Transverse colon (tissue), 4 donors: ENCODE data around the gene FCN2. TPM values are rescaled to one million over a fixed set of nuclear protein-coding genes. Genes with fewer than 3 reads are reported as not detected.

Experiments used
- DNase-seq: peaks from one replicate; pipeline ENCODE4 v3.0.0-alpha.2; 2019
- H3K27ac ChIP-seq, 4 donors: fragments of 200-600 bp; sonication (generic); 2 replicates each; pipeline ENCODE4 v1.5.1; 2016 to 2018; ENCODE audit warnings: inconsistent platforms in 4 of 4
- H3K27me3 ChIP-seq: fragments of 200-600 bp; sonication (generic); 2 replicates; pipeline ENCODE4 v1.5.1; 2017; ENCODE audit warnings: inconsistent platforms
- H3K36me3 ChIP-seq, 4 donors: fragments of 200-600 bp; sonication (generic); 2 replicates each; pipeline ENCODE4 v1.5.1; 2017 to 2019; ENCODE audit warnings: inconsistent platforms in 4 of 4
- H3K4me1 ChIP-seq, 4 donors: fragments of 200-600 bp; sonication (generic); 2 replicates each; pipeline ENCODE4 v1.5.1; 2017 to 2020; ENCODE audit warnings: inconsistent platforms in 4 of 4
- H3K4me3 ChIP-seq, 4 donors: fragments of 200-600 bp; sonication (generic); 1 replicate in 1 of 4; 2 replicates in 3 of 4; pipeline versions ENCODE4 v1.5.1 to v1.6.1; 2017 to 2019; ENCODE audit warnings: inconsistent platforms in 4 of 4
- H3K9me3 ChIP-seq, 2 donors: fragments of 200-600 bp; sonication (generic); 2 replicates each; pipeline ENCODE4 v1.5.1; 2017 to 2019; ENCODE audit warnings: inconsistent platforms in 2 of 2
- EP300 ChIP-seq: sonication (generic); formaldehyde crosslinking; IDR thresholded peaks from one replicate; pipeline ENCODE4 v1.6.1; 2017; ENCODE audit warnings: antibody characterized with exemption, low read depth
- POLR2A ChIP-seq: fragments of 450-650 bp; IDR thresholded peaks from one replicate; pipeline ENCODE4 v1.6.1; 2016; ENCODE audit warnings: antibody characterized with exemption, mild to moderate bottlenecking, moderate library complexity
- POLR2AphosphoS5 ChIP-seq, 3 donors: sonication (generic); formaldehyde crosslinking; IDR thresholded peaks; one replicate each; pipeline ENCODE4 v1.6.1; 2016; ENCODE audit warnings: antibody characterized with exemption in 3 of 3
- WGBS, 2 donors: methylation state at CpG; one replicate each; pipeline ENCODE4 v1.1.5; 2018; ENCODE audit warnings: low coverage in 1 of 2; 5-methylcytosine and 5-hydroxymethylcytosine counted together
- in situ Hi-C, 4 donors: fragments of 200-750 bp; cut with MboI; loops; one replicate each; pipeline versions ENCODE4 v1.15.0 to v1.15.1; 2017; ENCODE audit warnings: low sequenced_read_pairs in 3 of 4, low pct_ligation_motif_present in 1 of 4, low pct_unique_long_range_greater_than_20kb in 1 of 4
- intact Hi-C: fragments of 100-400 bp; cut with DNase I; formaldehyde crosslinking; loops from one replicate; pipeline ENCODE4 v1.15.1; 2023; ENCODE audit warnings: low total_unique reads
- total RNA-seq, 4 donors: library from RNA; depleted of rRNA; stranded (reverse); fragments of >200 nt; gene quantifications; one replicate each; pipeline ENCODE4 v1.1.0, GENCODE V29; 2016
- TF ChIP-seq, protein P1 (sequence below), 5 experiments: fragments of 200-600 bp in 3 of 5; fragments of 450-650 bp in 2 of 5; sonication (generic) in 3 of 5; IDR thresholded peaks; 1 replicate in 2 of 5; 2 replicates in 3 of 5; pipeline ENCODE4 v1.5.1; 2016 to 2017; ENCODE audit warnings: antibody characterized with exemption in 5 of 5, inconsistent platforms in 3 of 5, mild to moderate bottlenecking in 2 of 5, moderate library complexity in 1 of 5

The FCN2 gene
- total RNA-seq, 4 donors from 2014 or later = not detected

DNA sequence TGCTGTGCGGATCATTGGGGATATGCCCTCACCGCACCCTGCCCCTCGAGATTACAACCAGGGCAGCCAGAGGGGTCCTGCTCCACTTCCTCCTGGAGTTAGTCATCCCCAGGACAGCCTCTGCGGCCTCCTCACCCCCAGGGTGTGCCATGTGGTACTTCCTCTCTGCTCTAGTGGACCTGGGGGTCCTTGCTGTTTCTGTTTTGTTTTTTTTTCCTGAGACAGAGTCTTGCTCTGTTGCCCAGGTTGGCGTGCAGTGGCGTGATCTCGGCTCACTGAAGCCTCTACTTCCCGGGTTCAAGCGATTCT, 42.3 kb downstream of the FCN2 start:
- Histone ChIP-seq H3K36me3 (no peaks in the 10 kb centered on the region), H3K9me3 (no peaks in the 10 kb centered on the region), H3K27ac (no peak overlapping the region), H3K4me1 (no peaks in the 10 kb centered on the region), H3K27me3 (peaks cover 3% of the 10 kb centered on the region), H3K4me3 (no peak overlapping the region)
- TF ChIP-seq, protein P1, sequence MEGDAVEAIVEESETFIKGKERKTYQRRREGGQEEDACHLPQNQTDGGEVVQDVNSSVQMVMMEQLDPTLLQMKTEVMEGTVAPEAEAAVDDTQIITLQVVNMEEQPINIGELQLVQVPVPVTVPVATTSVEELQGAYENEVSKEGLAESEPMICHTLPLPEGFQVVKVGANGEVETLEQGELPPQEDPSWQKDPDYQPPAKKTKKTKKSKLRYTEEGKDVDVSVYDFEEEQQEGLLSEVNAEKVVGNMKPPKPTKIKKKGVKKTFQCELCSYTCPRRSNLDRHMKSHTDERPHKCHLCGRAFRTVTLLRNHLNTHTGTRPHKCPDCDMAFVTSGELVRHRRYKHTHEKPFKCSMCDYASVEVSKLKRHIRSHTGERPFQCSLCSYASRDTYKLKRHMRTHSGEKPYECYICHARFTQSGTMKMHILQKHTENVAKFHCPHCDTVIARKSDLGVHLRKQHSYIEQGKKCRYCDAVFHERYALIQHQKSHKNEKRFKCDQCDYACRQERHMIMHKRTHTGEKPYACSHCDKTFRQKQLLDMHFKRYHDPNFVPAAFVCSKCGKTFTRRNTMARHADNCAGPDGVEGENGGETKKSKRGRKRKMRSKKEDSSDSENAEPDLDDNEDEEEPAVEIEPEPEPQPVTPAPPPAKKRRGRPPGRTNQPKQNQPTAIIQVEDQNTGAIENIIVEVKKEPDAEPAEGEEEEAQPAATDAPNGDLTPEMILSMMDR (IDR thresholded peaks at IDR 0.05) = no peak
- TF ChIP-seq POLR2AphosphoS5 (IDR thresholded peaks at IDR 0.05) (no peak), POLR2A (no peak), EP300 (no peak)
- intact Hi-C loops = no loop called here
- DNase-seq = no peak
- 69 to 81% methylated on average over 3 to 9 of the region's 9 CpGs for WGBS, 2 donors
- in situ Hi-C loops = no loop called here

DNA sequence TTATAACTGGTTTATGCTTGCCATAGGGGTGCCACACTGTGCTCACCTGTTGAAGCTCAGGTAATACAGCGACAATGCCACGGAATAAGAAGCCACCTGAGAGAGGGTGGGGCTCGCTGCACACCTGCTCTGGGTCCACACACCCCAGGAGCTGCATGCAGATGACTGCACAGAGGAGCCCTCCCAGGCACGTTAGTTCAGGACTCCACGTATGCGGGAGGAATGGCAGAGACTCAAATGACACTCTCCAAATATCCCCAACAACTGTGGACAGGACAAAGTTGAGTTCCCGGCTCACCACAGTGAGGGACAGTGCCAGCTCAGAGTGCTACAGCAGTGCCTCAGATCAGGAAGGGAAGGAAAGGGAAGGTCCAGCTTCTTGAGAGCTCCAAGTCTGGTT, 42.9 kb downstream of the FCN2 start:
- in situ Hi-C loops = no loop called here

DNA sequence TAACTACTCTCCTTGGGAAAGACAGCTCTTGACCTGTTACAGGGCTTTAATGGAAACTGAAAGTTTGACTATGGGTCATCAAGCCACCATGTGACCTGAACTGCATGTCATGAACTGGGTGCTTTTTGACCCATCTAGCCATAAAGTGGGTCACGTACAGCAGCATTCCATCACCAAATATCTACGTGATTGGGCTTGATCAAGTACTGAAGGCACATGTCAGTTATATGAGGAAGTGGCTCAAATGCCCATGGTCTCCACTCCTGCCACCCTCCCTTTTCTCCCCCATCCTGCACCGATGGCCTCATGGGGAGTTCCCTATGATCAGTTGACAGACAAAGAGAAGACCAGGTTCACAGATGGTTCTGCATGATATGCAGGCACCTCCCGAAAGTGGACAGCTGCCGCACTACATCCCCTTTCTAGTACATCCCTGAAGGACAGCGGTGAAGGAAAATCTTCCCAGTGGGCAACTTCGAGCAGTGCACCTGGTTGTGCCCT, 44.5 kb downstream of the FCN2 start:
- Histone ChIP-seq H3K4me3 (no peak overlapping the region), H3K9me3 (no peaks in the 10 kb centered on the region), H3K36me3 (no peaks in the 10 kb centered on the region), H3K27me3 (no peaks in the 10 kb centered on the region), H3K27ac (no peak overlapping the region), H3K4me1 (no peaks in the 10 kb centered on the region)
- no peak for DNase-seq
- 83 to 90% methylated on average over 2 to 7 of the region's 7 CpGs for WGBS, 2 donors
- TF ChIP-seq POLR2AphosphoS5 (IDR thresholded peaks at IDR 0.05) (no peak), EP300 (no peak), POLR2A (no peak)
- TF ChIP-seq, protein P1 (IDR thresholded peaks at IDR 0.05) = no peak
- intact Hi-C loops (no loop called here), in situ Hi-C loops (no loop called here)

More for the DNA sequence above, 42.9 kb downstream of the FCN2 start:
- DNase-seq = no peak
- Histone ChIP-seq H3K27ac (no peak overlapping the region), H3K4me3 (no peak overlapping the region), H3K27me3 (peaks cover 3% of the 10 kb centered on the region), H3K36me3 (no peaks in the 10 kb centered on the region), H3K9me3 (no peaks in the 10 kb centered on the region), H3K4me1 (no peaks in the 10 kb centered on the region)
- intact Hi-C loops = no loop called here
- WGBS, 2 donors = 71% methylated on average over 7 of the region's 7 CpGs; no CpG with 5 or more reads in 1 of the 2 donors
- TF ChIP-seq EP300 (no peak), POLR2A (no peak)
- TF ChIP-seq, protein P1 (IDR thresholded peaks at IDR 0.05) = no peak

DNA sequence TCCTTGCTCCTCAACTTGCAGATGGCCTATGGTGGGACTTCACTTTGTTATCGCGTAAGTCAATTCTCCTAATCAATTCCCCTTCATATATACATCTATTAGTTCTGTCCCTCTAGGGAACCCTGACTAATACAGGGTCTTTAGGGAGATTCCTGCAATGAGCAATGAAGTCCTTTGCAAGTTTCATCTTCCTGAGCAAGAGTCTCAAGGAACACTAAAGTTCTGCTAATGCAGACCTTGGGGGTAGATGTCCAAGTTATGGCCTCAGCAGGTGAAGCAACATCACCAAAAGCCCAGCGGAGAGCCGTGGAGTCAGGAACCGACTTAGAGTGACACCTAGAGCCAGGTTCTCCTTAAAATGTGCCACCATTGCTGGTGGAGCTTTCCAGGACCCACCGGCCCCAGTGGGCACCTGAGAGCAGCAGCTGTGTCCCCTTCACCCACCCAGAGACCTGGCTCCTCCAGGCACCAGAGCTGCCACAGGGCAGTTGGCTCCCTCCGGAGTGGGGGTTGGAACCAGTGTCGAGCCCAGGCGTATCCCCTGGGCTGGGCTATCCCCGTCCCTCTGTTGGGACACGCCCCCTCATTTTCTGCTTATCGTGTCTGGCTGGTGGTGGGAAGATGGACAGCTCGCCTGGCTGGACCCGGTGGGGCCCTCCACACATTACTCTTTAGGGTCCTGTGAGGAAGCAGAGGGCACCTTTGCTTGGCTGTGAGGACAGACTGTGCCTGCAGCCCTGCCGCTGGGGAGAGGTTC, 48.0 kb downstream of the FCN2 start:
- in situ Hi-C loops (no loop called here), intact Hi-C loops (no loop called here)
- WGBS, 2 donors = 83 to 100% methylated on average over 2 to 7 of the region's 15 CpGs
- no peaks in the 10 kb centered on the region for H3K4me1 ChIP-seq
- H3K36me3 ChIP-seq = no peaks in the 10 kb centered on the region
- H3K27ac ChIP-seq = peak overlapping the region in 2 of 4 donors; percentile 2 to 46
- peaks cover 4% of the 10 kb centered on the region for H3K27me3 ChIP-seq
- no peak for DNase-seq
- no peak for TF ChIP-seq POLR2A
- TF ChIP-seq, protein P1 (IDR thresholded peaks at IDR 0.05) = no peak
- no peak for TF ChIP-seq POLR2AphosphoS5 (IDR thresholded peaks at IDR 0.05)
- no peak for TF ChIP-seq EP300
- H3K9me3 ChIP-seq = no peaks in the 10 kb centered on the region
- H3K4me3 ChIP-seq = no peak overlapping the region
